ENCODE measurements around the gene CLEC4G.

Gene CLEC4G

DNA sequence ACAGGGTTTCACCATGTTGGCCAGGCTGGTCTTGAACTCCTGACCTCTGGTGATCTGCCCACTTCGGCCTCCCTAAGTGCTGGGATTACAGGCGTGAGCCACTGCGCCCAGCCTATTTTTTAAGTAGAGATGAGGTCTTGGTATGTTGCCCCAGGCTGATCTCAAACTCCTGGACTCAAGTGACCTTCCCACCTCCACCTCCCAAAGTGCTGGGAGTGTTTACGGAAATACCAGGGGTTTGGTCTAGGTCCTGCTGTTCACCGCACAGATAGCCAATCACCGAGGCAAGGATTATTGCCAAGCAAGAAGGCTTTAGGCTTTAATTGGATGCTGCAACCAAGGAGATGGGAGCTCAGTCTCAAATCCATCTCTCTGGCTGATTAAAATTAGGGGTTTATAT, 11.6 kb downstream of the CLEC4G start:
- no peak for DNase-seq

- no peak for DNase-seq
Observed at GRCh38 chr19:7718668-7719067, 13.2 kb downstream of the CLEC4G start.

DNA sequence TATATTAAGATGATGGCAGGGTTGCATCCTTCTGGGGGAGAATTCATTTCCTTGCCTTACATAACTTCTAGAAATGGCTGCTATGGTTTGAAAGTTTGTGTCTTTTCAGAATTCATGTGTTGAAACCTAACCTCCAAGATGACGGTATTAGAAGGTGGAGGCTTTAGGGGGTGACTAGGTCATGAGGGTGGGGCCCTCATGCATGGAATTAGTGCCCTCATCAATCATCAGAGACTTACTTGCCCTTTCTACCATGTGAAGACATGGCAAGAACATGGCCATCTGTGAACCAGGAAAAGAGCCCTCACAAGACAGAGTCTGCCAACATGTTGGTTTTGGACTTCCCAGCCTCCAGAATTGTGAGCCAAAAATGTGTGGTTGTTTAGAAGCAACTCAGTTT, 15.1 kb downstream of the CLEC4G start:
- DNase-seq, result no peak

DNA sequence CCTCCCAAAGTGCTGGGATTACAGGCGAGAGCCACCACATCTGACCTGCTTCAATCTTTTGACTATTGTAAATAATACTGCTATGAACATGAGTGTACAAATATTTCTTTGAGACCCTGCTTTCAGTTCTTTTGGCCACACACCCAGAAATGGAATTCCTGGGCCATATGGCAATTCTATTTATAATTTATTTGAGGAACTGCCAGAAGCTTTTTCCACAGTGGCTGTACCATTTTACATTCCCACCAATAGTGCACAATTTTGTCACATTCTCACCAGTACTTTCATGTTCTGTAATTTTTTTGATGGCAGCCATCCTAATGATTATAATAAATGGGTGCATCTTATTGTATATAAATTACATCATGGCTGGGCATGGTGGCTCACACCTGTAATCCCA, 16.2 kb downstream of the CLEC4G start:
- no peak for DNase-seq

DNA sequence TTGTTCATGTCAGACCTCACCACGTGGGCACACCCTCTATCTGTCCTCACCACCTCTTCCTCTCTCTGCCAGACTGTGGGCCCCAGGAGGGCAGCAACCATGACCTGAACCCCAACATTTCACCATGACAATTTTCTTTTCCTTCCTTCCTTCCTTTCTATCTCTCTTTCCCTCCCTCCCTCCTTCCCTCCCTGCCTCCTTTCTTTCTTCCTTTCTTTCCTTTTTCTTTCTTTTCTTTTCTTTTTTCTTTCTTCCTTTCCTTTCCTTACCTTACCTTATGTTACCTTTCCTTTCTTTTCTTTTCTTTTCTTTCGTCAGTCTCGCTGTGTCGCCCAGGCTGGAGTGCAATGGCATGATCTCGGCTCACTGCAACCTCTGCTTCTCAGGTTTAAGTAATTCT, 21.3 kb downstream of the CLEC4G start:
- no peak for DNase-seq

DNA sequence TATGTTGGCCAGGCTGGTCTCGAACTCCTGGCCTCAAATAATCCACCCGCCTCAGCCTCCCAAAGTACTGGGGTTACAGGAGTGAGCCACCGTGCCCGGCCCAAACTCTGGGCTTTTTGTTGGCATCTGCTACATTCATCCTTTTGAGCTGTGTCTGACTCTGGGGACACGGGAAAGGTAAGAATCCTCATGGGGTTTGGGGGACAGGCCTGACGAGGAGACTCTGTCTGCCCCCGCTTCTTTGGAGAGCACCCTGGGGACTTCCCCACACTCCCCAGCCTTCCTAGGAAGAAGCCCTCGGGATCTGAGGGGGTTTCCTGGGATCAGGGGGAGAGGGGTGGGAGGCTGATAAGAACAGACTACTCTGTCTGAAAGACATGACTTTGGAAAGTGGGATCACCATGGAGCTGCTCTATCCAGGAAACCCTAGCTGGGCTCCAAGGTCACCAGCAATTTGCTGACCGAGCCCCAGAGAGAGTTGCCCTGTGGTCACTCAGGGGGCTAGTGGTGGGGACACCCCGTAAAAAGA, 21.9 kb downstream of the CLEC4G start:
- no peak for DNase-seq

DNA sequence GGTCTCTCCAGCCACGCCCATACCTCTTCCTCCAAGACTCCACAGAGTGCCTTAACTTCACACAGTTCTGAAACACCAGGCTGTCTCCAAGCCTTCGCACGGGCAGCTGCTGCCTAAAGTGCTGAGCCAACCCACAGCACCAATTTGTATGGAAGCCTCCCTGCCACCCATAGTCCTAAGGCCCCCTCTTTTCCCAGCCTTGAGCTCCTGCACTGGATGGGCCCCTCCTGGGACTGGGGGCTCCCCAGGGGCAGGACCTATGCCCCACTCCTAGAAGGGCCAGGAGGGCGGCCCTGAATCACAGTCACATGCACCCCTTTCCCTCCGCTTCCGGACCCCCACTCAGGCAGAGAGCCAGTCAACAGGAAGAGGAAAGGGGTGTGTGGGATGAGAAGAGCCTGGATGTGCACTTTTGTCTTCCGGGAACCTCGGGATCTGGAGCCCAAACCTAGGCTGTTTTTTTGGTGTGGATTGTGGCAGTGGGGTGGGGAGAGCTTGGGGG, 24.9 kb downstream of the CLEC4G start:
- DNase-seq, result no peak

- no peak for DNase-seq
Observed at GRCh38 chr19:7706188-7706954, 25.5 kb downstream of the CLEC4G start.

GRCh38 chr19:7705387-7706187, 26.3 kb downstream of the CLEC4G start:
- no peak for DNase-seq

DNA sequence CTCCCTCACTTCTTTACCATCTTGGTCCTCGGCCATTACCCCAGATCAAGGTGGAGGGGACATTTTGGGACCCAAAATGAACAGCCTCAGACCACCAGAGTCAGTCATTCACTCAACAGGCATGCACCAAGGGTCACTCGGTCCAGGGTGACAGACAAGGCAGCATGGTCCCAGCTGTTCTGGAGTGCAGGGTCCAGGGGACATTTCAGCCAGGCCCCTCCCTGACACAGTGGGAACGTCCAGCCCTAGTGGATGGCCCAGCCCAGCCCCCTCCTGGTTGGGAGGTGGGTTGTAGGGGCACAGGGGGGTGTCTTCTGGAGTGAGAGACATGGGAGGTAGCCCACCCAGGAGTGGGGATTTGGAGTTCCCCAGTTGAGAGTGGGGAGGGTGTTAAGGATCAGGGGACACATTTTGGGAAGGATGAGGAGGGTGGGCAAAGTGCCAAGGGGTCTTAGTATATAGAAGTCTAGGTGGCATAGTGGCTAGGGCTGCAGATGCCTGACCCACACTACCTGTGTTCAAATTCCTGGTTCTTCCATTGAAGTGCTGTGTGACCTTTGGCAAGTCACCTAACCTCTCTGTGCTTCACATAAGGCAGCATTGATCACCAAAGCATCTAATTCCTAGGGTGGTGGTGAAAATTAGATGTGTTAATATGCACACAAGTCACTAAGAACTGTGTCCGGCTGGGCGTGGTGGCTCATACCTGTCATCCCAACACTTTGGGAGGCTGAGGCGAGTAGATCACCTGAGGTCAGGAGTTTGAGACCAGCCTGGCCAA, 27.4 kb downstream of the CLEC4G start:
- DNase-seq, result no peak

GRCh38 chr19:7703332-7703731, 28.6 kb downstream of the CLEC4G start:
- no peak for DNase-seq

- DNase-seq, result no peak
Observed at GRCh38 chr19:7701654-7702457, 30.1 kb downstream of the CLEC4G start, which contains the start of gene FCER2. FCER2 (minus strand) TSS chr19:7702131; CDS start chr19:7699760, 2,371 bp downstream.

- DNase-seq, result no peak
Observed at GRCh38 chr19:7701049-7701653, 30.8 kb downstream of the CLEC4G start.

DNA sequence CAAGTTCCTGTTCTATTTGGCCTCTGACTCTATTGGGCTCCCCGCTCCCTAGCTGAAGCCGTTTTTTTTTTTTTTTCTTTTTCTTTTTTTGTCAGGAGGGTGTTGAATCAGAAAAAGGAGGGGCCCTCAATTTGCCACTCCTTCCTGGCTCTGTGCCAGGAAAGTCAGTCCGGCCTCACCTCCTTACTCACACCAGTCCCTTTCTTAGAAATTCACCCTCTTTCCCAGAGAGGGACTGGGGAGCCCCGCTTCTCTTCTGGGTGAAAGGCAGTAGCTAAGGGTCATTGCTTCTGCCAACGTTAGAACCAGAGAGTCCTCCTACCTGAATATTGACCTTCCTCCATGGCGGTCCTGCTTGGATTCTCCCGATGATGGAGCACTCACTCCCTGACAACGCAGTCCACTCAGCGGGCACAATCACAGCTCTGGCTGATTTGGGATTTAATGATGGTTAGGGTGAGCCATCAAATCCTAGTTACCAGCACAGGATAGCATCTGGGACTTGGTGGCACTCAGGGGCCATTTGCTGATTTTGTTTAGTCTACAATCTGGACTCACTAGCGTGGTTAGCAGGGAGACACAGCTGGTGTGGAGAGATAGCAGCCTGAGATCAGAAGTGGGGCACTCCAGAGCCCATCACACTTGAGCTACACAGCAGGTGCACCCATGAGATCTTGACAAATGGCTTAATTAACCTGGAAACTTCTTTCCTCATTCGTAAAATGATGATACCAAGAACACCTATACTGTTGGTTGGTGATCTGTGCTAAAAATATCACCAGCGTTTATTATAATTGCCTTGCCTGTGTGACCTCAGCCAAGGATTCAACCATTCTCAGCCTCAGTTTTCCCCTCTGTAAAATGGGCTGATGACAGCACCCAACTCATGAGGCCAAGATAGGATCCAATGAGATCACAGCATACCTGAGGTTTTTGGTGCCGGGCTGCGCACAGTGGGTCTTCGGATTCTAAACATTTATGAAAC, 32.2 kb downstream of the CLEC4G start:
- no peak for DNase-seq

GRCh38 chr19:7699003-7699402, 32.9 kb downstream of the CLEC4G start:
- DNase-seq, result no peak

DNA sequence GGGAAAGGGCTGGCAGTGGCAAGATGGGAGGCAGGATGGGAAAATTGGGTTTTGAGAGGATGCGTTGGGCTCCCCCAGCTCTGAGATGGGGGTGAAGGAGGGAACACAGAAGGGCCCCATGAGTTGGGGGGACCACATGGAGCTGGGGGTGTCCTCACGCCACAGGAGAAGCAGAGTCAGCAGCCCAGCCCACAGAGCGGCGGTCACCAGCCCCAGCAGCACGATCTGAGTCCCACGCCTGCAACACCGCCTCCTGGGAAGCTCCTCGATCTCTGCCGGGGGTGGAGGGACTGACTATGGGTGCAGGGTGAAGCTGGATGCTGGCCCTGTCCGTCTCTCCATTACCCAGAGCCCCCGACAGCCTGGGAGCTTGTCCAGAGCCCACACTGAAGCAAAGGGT, 33.3 kb downstream of the CLEC4G start:
- DNase-seq, result no peak

DNA sequence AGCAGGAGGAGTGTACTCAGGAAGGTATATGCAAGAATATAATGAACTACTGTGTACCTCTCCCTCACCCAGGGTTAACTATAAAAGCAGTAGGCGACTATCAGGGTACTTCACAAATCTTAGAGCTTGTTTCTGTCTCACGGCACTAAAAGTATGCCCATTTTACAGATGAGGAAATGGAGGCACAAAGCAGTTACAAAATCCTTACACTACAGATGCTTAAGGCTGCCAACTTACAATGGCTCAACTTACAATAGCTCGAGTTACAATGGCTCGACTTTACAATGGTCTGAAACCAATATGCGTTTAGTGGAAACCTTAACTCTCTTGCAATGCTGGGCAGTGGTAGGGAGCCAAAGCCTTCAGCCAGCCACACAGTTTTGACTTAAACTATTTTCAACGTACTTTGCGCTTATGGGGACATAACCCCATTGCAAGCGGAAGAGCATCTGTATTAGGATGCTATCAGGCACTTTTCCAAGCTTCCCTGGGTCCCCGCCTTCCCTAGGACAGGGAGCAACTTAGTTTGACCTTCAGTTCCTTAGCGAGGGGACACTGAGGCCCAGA, 34.1 kb downstream of the CLEC4G start:
- DNase-seq, result no peak

DNA sequence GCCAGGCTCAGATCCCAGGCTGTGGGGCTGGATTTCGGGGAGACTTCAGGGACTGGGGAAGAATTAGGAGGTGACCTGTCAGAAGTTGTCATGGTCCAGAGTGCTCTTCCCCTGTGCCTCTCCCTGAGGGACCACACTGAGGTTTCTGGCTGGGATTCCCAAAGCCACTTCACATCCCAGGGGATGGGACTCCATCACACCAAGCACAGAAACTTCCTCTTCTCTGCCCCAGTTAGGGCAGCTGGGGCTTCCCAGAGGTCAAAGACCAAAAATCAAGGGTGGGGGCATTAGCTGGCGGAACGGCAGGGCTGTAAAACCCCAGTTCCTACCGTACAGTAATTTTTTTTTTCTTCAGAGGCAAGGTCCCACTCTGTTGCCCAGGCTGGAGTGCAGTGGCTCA, 37.4 kb downstream of the CLEC4G start:
- DNase-seq, result no peak

GRCh38 chr19:7692417-7693088, 39.4 kb downstream of the CLEC4G start:
- DNase-seq, result no peak
